NOMO-1 treated with dmso at 0.1 percent for 144 hours (cell line): Measurements from ENCODE around the gene C16orf74.

Experiments used
- DNase-seq: peaks from one replicate; lab custom pipeline; 2025; ENCODE audit not compliant: unreplicated experiment; lab: John Stamatoyannopoulos, UW

C16orf74 gene

GRCh38 chr16:85751698-85752501 is 1.0 kb upstream of the C16orf74 start:
- DNase-seq = no peak

DNA sequence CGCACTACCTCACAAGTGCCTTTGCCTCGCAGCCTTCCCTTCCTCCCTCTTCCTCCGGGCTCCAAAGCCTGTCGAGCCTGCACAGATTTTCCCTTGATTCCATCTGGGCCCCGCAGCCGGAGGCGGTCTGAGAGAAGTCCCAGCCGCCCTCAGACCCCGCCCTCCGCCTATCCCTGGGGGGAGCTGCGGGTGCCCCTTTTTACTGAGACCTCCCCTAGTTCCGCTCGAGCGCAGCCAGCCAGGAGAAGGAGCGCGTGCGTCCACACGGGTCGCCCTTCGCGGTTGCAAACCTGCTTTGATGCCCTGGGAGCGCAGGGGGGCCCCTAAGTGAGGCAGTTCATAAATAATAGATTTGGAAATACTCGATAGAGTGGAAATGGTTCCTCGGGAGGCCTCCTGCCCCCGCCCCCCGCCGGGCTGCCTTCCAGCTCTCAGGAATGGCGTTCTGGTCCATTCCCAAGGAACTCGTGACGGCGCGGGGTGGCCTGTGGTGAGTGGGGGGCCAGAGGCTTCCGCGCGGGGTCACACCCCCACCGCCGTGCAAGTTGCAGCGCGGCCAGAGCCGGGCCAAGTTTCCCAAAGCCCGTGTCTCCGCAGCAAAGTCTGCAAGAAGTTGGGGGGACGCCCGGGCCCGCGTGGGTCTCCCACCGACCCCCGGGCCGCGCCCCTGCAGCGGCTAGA is 610 bp downstream of the C16orf74 start:
- DNase-seq = peak; percentile 87

GRCh38 chr16:85749771-85750145 is 1.1 kb downstream of the C16orf74 start:
- no peak for DNase-seq

- DNase-seq = no peak
Observed at GRCh38 chr16:85746460-85747215, 4.3 kb downstream of the C16orf74 start.

DNA sequence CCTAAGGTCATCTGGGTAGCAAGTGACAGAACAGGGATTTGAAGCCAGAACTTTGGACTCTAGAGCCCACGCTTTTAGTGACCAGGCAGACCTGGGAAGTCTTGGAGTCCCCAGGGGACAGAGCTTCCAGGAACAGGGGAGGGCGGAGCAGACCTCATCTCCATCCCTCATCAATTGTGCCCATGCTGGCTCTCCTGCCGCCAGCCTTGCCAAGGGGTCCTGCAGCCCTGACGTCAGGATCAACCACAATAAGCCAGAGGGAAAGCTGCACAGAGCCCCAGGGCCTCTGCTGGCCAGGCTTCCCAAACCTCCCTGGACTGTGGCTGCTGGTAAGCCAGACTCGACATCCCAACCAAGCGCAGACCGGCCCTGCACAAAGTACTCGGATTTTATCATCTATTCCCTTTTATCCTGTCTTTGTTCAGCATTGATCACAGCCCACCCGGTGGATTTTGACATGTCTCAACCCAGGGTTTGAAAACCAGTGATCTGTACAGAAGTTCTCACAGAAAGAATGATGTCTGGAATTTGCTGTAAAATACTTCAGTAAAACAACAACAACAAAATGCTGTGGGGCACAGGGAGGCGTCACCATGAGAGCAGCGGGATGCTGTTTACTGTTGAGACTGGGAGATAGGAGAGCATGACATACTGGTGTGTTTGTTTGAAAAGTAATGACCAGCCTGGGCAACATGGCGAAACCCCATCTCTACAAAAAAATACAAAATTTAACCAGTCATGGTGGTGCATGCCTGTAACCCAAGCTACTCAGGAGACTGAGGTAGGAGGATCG is 11.8 kb downstream of the C16orf74 start:
- DNase-seq = no peak

- DNase-seq = no peak
Observed at GRCh38 chr16:85736921-85737320, 14.0 kb downstream of the C16orf74 start.

DNA sequence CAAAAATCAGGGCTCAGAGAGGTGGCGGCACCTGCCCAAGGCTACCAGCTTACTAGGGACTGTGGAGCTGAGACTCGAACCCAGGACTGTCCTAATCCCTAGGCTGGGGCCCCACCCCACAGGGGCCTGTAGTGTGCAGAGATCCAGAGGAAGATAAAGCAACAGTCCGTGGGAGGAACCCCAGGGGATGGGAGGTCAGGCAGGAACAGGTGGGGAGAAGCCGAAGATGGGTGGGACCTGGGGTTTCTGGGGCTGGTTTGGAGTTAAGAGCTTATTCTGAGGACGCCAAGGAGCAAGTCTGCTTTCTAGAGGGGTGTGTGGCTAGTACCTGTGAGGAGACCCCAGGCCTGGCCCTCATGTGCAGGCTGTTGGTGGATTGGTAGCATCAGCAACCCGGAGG is 14.9 kb downstream of the C16orf74 start:
- DNase-seq = no peak

- DNase-seq = peak; percentile 27
Observed at GRCh38 chr16:85735225-85735635, 15.7 kb downstream of the C16orf74 start.

GRCh38 chr16:85734311-85735017 is 16.4 kb downstream of the C16orf74 start:
- DNase-seq = no peak

DNA sequence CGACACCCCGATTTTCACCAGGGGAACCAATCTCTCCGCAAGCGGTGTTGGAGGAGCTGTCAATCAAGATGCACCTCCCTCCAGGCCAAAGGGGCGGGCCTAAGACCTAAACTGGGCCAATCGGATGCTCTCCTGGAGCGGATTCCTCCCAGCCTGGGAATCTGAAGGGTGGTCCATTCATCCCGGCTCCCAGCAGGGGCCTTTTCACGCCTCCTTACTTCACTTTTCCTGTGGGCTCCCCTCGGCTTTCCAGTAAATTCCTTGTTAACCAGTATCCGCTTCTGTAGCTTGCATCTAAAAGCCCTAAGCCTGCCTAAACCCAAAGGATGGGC is 17.1 kb downstream of the C16orf74 start:
- peak; percentile 29 for DNase-seq

- DNase-seq = peak; percentile 78
Observed at GRCh38 chr16:85733155-85733838, 17.6 kb downstream of the C16orf74 start.

GRCh38 chr16:85731179-85731578 is 19.7 kb downstream of the C16orf74 start:
- DNase-seq = no peak

DNA sequence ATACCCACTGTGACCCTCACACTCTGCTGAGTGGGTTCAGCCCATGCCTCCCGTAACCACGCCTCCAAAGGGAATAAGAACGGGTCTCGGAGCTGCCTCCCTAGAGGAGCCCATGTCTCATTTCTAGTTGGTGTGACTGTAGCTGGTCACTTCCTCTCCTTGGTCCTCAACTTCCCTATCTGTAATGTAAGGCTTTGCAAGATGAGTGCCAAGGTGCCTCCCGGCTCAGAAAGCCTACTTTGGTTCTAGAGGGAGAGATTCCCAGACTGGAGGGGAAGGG is 20.8 kb downstream of the C16orf74 start:
- peak; percentile 49 for DNase-seq

DNA sequence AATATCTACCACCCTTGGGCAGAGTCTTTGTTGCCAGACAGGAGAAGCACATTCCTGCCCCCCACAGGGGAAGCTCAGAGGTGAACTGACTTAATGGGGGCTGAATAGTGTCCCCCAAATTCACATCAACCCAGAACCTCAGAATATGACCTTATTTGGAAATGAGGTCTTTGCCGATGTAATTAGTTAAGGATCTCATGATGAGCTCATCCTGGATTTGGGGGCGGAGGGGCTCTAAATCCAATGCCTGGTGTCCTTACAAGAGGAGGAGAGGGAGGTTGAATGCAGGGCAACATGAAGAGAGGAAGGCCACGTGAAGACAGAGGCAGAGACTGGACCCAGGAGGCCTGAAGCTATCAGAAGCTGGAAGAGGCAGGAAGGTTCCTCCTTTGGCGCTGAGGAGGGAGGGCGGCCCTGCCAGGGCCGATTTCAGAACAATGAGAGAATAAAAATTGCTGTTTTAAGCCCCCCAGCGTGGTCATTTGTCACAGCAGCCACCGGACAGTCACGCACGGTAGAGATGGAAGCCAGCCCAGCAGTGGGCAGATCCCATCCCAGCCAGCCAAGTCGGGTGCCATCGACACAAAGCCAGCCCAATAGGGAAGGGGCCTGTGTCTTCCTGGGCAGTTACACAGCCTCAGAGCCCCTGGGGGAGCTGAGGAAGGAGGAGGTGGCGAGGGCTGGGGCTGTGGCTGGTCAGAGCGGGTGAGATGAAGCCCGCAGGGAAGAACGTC is 21.3 kb downstream of the C16orf74 start:
- DNase-seq = no peak

GRCh38 chr16:85728879-85729278 is 22.0 kb downstream of the C16orf74 start:
- no peak for DNase-seq

GRCh38 chr16:85724936-85725335 is 26.0 kb downstream of the C16orf74 start:
- DNase-seq = no peak

- DNase-seq = no peak
Observed at GRCh38 chr16:85724126-85724879, 26.6 kb downstream of the C16orf74 start.

DNA sequence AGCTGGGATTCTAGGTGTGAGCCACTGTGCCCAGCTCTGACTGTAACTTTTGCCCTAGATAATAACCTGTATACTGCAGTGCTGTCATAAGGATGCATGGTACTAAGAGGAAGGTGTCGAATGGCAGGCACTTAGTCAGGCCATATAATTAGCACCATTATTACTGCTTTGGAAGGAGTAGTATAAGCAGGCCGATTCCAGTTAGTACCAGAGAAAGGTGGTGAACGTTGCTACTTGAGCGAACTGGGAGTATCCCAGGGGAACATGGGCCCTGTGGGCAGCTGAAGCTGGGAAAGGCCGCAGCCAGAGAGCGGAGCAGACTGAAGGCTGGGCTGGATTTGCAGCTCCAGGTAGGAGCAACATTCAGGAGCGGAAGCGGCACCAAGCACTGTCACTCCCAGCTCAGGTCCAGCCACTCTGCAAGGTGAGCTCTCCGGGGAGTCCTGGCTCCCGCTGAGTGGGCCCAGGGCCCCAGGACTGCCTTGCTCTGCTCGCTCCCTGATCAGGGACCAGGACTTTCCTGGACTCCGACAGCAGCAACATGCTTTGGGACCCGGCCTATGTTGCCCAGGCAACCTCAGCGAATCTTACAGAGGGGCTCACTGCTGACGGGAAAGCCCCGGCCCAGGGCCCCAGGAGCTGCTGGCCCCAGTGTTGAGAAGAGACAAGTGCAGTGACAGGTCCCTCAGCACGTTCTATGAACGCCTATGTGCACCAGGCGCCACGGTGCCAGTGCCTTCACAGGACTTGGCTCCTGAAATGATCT is 28.6 kb downstream of the C16orf74 start:
- DNase-seq = no peak
